Measurements from ENCODE around the gene TMEM127. TPM values are rescaled to one million over a fixed set of nuclear protein-coding genes. Genes with fewer than 3 reads are reported as not detected.

TMEM127 gene
- total RNA-seq, 1 donor from 2014 or later = 30.6 TPM

DNA sequence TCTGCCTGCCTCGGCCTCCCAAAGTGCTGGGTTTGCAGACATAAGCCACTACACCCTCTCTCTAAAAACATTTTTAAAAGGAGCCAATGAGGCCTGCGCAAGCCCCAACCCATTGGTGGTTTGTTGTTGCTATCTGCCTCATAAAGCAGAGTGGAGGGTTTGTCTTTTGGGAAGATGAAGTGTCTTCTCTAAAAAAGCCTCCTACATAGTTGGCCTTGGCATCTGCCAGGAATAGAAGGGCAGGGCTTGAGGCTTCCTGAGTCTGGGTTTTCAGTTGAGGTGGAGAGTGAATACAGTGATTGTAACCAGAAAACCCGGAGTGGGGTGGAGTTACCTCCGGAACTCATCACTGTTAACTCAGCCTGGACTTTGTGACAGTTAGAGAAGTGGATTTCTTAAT, 51.2 kb downstream of the TMEM127 start:
- Mint-ChIP-seq H3K36me3 (ENCODE audit: low read depth) (no peaks in the 10 kb centered on the region), H3K27ac (ENCODE audit: unreplicated experiment) (no peak overlapping the region), H3K4me1 (peaks cover 2% of the 10 kb centered on the region), H3K4me3 (no peak overlapping the region), H3K9me3 (no peaks in the 10 kb centered on the region), H3K27me3 (ENCODE audit: low read depth) (no peaks in the 10 kb centered on the region)
- TF ChIP-seq, protein P1, sequence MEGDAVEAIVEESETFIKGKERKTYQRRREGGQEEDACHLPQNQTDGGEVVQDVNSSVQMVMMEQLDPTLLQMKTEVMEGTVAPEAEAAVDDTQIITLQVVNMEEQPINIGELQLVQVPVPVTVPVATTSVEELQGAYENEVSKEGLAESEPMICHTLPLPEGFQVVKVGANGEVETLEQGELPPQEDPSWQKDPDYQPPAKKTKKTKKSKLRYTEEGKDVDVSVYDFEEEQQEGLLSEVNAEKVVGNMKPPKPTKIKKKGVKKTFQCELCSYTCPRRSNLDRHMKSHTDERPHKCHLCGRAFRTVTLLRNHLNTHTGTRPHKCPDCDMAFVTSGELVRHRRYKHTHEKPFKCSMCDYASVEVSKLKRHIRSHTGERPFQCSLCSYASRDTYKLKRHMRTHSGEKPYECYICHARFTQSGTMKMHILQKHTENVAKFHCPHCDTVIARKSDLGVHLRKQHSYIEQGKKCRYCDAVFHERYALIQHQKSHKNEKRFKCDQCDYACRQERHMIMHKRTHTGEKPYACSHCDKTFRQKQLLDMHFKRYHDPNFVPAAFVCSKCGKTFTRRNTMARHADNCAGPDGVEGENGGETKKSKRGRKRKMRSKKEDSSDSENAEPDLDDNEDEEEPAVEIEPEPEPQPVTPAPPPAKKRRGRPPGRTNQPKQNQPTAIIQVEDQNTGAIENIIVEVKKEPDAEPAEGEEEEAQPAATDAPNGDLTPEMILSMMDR (conservative IDR thresholded peaks at IDR 0.05) = no peak
- no peak for DNase-seq (ENCODE audit: low read depth, low spot score)

DNA sequence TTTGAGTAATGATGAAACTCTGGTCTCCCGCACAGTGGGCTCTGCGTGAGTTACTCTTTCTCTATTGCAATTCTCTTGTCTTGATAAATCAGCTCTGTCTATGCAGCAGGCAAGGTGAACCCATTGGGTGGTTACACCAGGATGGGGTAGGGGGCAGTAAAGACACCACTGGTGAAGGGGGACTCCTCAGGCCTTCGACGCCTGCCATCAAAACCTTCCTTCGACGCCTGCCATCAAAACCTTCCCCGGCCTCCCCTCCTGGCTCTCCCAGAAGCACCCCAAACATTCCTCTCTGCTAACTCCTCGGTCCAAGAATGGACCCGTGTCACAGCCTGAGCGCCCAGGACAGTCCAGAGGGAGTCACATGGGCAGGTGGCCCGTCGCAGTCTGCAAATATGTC, 52.4 kb downstream of the TMEM127 start:
- Mint-ChIP-seq H3K4me3 (peak overlapping the region; percentile 38), H3K27ac (ENCODE audit: unreplicated experiment) (no peak overlapping the region), H3K27me3 (ENCODE audit: low read depth) (no peaks in the 10 kb centered on the region), H3K4me1 (peaks cover 11% of the 10 kb centered on the region), H3K36me3 (ENCODE audit: low read depth) (no peaks in the 10 kb centered on the region), H3K9me3 (no peaks in the 10 kb centered on the region)
- DNase-seq (ENCODE audit: low read depth, low spot score) = no peak
- TF ChIP-seq, protein P1 (conservative IDR thresholded peaks at IDR 0.05) = no peak

DNA sequence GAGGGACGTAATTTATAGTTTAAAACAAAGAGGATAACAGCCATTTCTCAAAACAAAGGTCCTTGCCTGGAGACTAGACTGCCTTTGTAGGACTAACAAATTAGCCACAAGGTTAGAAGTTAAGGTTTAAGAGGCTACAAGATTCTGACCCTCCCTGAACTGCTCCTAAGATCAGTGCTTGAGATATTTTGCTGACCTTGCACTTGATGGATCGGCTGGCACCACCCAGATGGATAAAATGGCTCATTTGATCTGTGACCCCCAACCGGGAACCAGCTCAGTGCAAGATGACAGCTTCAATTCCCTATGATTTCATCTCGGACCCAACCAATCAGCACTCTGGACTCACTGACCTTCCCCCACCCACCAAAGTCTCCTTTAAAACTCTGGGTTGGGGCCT, 53.5 kb downstream of the TMEM127 start:
- no peak for DNase-seq (ENCODE audit: low read depth, low spot score)
- no peaks in the 10 kb centered on the region for H3K36me3 Mint-ChIP-seq (ENCODE audit: low read depth)
- no peaks in the 10 kb centered on the region for H3K27me3 Mint-ChIP-seq (ENCODE audit: low read depth)
- TF ChIP-seq, protein P1 (conservative IDR thresholded peaks at IDR 0.05) = no peak
- H3K4me1 Mint-ChIP-seq = peaks cover 17% of the 10 kb centered on the region
- H3K27ac Mint-ChIP-seq (ENCODE audit: unreplicated experiment) = no peak overlapping the region
- H3K4me3 Mint-ChIP-seq = no peak overlapping the region
- H3K9me3 Mint-ChIP-seq = no peaks in the 10 kb centered on the region

DNA sequence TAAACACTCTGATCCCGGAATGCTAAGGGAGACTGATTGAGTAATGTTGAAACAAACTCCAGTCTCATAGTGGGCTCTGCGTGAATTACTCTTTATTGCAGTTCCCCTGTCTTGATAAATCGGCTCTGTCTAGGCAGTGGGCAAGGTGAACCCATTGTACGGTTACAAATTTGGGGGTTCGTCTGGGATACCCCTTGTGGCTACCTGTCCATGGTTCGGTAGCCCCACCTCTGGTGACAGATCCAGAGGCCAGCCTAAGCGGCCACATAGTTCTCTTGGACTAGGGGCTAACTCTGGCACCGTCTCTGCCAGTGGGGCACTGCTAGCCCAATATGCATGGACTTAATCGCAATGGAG, 56.1 kb downstream of the TMEM127 start:
- H3K4me3 Mint-ChIP-seq = peak overlapping the region; percentile 96
- TF ChIP-seq, protein P1 (conservative IDR thresholded peaks at IDR 0.05) = no peak
- no peak for DNase-seq (ENCODE audit: low read depth, low spot score)
- H3K27me3 Mint-ChIP-seq (ENCODE audit: low read depth) = no peaks in the 10 kb centered on the region
- peaks cover 3% of the 10 kb centered on the region for H3K36me3 Mint-ChIP-seq (ENCODE audit: low read depth)
- no peaks in the 10 kb centered on the region for H3K9me3 Mint-ChIP-seq
- H3K27ac Mint-ChIP-seq (ENCODE audit: unreplicated experiment) = peak overlapping the region; percentile 89
- peaks cover 41% of the 10 kb centered on the region for H3K4me1 Mint-ChIP-seq

DNA sequence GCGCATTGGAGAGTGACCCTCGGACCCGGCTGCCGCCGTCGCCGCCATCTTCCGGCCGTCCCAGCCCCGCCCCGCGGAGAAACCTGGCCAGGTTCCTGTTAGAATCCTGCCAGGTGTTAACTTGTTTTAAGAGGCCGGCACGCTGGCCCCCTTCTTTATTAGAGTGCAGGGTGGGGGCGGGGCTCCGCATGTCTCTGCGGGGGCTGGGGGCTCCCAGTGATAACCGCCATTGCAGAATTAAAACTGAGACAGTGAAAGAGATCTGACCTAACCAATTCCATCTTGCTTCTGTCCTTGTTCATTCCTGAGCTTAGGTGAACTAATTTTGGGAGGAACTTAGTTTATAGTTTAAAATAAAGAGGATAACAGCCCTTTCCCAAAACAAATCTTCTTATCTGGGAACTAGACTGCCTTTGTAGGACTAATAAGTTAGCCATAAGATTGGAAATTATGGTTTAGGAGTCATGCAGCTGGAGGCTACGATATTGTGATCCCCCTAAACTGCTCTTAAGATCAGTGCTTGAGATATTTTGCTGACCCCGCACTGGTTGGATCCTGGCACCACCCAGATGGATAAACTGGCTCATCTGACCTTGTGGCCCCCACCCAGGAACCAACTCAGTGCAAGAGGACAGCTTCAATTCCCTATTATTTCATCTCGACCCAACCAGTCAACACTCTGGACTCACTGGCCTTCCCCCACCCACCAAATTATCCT, 56.6 kb downstream of the TMEM127 start:
- H3K4me3 Mint-ChIP-seq = peak overlapping the region; percentile 96
- peaks cover 3% of the 10 kb centered on the region for H3K36me3 Mint-ChIP-seq (ENCODE audit: low read depth)
- H3K9me3 Mint-ChIP-seq = no peaks in the 10 kb centered on the region
- H3K27ac Mint-ChIP-seq (ENCODE audit: unreplicated experiment) = peak overlapping the region; percentile 89
- DNase-seq (ENCODE audit: low read depth, low spot score) = no peak
- no peaks in the 10 kb centered on the region for H3K27me3 Mint-ChIP-seq (ENCODE audit: low read depth)
- H3K4me1 Mint-ChIP-seq = peaks cover 45% of the 10 kb centered on the region
- TF ChIP-seq, protein P1 (conservative IDR thresholded peaks at IDR 0.05) = no peak
